ACHN (cell line): Measurements from ENCODE around the gene TAL1.

Source experiments
- DNase-seq: peaks from one replicate; pipeline ENCODE4 v3.0.0-alpha.2; 2015
- in situ Hi-C: cut with HindIII; loops from 2 replicates; pipeline ENCODE4 v1.10.0; 2017; ENCODE audit warnings: low sequenced_read_pairs, low pct_ligation_motif_present, low pct_unique_long_range_greater_than_20kb

TAL1 gene

GRCh38 chr1:47231301-47232186 is 481 bp downstream of the TAL1 start:
- in situ Hi-C loops: no loop called here
- peak; percentile 56 for DNase-seq

GRCh38 chr1:47230692-47231300 is 1.2 kb downstream of the TAL1 start:
- in situ Hi-C loops: no loop called here
- DNase-seq: no peak

DNA sequence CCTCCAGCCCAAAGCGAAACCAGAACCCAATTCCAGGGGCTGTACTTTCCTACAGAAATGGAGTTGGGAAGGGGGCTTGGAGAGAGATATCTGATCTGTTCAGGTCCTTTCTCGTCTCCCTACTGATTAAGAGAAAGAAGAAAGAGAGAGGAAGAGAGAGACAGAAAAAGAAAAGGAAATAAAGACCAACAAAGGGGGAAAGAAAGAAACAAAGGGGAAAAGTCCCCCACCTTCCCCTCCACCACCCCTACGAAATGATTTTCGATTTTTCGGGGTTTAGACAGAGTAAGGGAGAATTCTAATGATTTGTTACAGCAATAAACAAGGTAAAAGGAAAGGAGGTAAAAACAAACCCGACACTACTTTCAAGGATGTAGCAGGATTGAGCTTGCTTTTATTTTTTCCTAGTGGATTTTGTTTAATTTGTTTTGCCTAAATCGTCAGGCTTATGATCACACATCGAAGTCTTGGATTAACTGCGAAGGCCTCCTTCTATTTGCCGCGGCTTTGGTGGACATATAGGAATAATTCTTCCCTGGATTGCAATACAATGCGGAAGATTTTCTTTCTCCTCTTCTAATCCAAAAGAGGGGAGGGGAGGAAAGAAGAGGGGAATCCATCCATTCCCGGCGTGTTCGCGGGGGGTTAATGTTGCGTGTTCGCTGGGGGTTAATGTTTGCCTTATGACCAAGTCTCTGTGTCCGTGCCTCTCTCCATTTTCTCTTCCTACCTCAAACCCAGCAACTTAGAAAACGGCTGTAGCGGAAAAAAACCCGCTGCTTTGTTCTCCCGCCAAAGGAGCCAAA is 1.9 kb downstream of the TAL1 start:
- in situ Hi-C loops: no loop called here
- DNase-seq: no peak

- DNase-seq: no peak
- in situ Hi-C loops: no loop called here
Observed at GRCh38 chr1:47229031-47229885, 2.8 kb downstream of the TAL1 start.

DNA sequence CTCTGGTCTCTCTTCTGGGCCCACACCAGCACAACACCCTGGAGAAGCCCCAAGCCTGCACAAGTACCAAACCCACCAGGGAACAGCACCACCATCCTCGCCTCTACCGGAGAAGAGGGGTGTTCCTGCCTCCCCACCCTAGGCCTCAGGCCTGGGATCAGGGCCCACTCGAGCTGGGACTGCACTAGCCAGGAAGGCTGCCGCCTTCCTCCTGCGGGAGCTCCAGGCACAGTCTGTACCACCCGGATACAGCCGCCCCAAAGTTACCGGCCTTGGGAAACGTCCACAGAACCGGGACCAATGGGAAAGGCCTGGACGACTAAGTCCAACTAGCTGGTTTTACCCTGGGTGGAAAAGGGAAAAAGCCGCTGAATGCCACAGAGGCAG is 3.4 kb downstream of the TAL1 start:
- DNase-seq: no peak
- in situ Hi-C loops: no loop called here

DNA sequence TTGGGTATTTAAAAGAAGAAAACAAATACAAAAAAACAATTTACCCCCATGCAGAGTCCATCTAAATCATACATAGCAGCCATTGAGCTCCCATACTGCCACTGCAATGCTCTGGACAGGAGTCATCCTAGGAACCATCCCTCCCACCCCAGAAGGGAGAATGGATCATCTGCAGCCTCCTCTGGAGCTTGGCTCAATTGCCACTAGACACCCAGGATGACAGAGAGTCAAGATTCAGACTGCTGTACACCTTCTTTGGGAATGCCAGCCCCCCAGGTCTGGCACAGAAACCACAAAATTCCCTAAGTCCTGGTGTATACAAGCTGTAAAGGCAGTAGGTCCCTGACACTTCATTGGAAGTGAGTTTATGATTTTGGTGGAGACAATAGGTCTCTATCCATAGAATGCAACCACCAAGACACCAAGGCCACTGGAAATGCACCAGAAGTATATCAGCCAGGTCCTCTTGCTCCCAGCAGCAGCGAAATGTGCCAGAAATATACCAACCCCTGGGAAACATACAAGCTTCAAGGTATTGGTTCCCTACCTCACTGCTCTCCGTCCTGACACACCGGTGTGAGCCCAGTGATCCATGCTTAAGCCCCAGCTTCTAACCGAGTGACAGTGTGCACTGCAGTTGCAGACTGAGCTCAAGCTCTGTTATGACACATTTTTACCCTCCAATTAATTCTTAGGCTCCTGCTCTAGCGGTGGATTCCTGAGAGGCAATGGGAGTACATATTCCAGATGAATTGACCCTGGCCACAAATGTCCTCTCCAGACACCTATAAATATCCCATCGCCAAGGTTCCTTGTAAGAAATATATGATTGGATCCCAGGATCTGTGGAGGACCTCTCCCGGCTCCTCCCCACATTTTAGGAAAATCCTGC is 4.4 kb downstream of the TAL1 start:
- in situ Hi-C loops: no loop called here

GRCh38 chr1:47226839-47227215 is 5.2 kb downstream of the TAL1 start:
- DNase-seq: no peak
- in situ Hi-C loops: no loop called here

More for the DNA sequence above, 4.4 kb downstream of the TAL1 start:
- DNase-seq: no peak

- in situ Hi-C loops: no loop called here
- no peak for DNase-seq
Observed at GRCh38 chr1:47226121-47226838, 5.7 kb downstream of the TAL1 start.

DNA sequence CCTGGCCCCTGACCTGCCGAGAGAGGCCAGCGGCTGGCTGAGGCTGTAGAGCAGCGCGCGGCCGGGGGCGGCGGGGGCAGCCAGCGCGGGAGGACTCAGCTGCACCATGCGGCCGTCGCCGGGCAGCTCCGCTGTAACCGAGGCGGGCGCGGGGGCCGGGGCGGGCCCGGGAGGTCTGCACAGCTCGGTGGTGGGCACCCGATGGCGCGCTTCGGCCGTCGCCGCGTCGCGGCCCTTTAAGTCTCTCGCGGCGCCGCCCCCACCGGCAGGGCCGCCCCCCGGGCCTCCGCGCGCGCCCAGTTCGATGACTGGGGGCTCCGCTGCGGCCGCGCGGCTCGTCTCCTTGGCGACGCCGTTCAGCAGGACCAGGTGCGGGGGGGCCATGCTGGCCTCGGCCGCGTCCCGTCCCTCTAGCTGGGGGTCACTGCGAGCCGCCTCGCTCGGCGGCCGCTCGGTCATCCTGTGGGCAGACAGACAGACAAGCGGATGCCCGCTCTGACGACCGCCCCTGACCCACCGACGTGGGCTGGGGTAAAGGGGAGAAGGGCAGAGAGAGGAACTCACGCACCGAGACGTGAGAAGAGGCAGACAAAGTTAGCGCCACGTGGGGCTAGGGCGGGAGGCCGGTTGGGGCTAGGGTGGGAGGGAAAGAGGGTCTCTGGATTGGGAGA is 6.5 kb downstream of the TAL1 start:
- no peak for DNase-seq
- in situ Hi-C loops: no loop called here

GRCh38 chr1:47224676-47225399 is 7.2 kb downstream of the TAL1 start:
- in situ Hi-C loops: no loop called here
- DNase-seq: no peak

DNA sequence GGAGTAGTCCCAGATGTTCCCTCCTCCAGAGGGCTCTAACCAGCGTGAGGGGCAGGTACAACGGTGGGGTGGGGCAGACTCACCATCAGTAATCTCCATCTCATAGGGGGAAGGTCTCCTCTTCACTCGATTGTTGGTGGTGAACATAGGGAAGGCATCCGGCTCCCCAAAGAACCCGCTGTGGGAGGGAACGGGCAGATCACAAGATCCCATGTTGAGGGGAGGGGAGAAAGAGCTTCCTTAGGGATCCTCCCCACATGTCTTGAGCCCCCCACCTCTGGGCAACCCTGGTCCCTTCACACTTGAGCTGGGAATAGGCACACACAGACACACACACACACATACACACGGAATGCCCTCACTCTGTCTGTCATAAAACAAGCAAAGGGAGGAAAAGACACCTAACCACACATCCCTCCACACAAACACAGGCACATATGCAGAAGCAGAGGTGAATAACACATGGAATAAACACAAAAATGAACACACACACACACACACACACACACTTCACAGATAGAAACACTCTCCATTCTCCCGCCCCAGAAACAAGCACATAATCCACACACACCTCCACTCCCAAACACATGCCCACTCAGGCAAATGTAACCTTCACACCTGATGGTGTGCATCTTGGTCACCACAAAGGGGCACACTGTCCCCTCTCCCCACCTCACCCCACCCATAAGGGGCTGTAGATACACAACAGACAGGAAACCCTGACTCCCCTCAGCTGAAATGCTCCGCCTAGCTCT is 7.9 kb downstream of the TAL1 start:
- no peak for DNase-seq
- in situ Hi-C loops: no loop called here

- in situ Hi-C loops: no loop called here
- no peak for DNase-seq
Observed at GRCh38 chr1:47223174-47223920, 8.7 kb downstream of the TAL1 start.

DNA sequence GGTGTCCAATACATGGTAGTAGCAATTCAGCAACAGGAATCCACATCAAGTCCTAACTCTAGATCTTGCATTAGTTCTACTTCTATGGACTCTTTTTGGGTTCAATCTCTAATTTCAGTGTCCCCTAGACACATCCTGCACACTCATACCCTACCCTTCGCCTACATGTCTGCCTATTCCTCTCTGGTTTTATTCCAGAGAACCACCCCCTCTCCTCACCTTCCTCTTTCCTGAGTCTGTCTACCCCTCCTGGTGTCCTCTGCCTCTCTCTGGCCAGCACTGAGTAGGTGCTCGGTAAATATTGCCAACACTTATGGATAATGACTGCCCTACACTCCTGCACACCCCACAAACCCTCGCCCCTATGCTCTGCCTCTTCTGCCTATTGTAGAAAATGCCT is 9.5 kb downstream of the TAL1 start:
- in situ Hi-C loops: no loop called here

GRCh38 chr1:47219590-47220220 is 12.3 kb downstream of the TAL1 start:
- in situ Hi-C loops: no loop called here

More for the DNA sequence above, 9.5 kb downstream of the TAL1 start:
- no peak for DNase-seq

More at GRCh38 chr1:47219590-47220220, 12.3 kb downstream of the TAL1 start:
- no peak for DNase-seq
